K562 treated with DMSO at 1 percent for 12 hours (cell line): ENCODE data around the gene OR4E2. TPM values are rescaled to one million over a fixed set of nuclear protein-coding genes. Genes with fewer than 3 reads are reported as not detected.

ENCODE experiments used
- total RNA-seq: library from RNA; unstranded; fragments of 300-600 nt; gene quantifications from 2 replicates; pipeline ENCODE4 v1.2.3, GENCODE V29; 2022; ENCODE audit not compliant: insufficient read depth

OR4E2 gene, protein sequence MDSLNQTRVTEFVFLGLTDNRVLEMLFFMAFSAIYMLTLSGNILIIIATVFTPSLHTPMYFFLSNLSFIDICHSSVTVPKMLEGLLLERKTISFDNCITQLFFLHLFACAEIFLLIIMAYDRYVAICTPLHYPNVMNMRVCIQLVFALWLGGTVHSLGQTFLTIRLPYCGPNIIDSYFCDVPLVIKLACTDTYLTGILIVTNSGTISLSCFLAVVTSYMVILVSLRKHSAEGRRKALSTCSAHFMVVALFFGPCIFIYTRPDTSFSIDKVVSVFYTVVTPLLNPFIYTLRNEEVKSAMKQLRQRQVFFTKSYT
- not detected in 2 replicates for total RNA-seq

GRCh38 chr14:21653331-21653885, at the start of gene OR4E2:
Gene OR4E2 (plus strand): TSS chr14:21653835. CDS start chr14:21665083, 11,248 bp downstream.

DNA sequence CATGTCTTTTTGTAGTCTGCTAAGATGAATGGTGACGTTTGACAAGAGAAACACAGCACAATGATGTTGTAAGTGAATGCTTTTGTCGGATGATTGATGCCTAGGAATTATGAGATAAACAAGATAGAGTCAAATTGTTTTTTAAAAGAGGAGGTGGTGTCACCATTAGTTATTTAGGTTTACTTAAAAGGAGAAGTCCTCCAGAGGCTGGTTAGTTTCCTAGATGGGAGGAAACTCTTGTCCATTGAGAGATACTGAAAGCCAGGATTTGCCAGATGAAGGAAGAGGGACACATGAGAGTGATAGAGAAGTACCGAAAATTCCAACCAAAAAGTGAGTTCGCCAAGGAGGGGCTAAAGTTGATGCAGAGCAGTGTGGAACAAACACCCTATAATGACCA, 18.8 kb upstream of the OR4E2 start, which contains the start of gene OR10G2:
Gene OR10G2, minus strand, starts transcription at position 101 of the 400 bp plus-strand sequence. Its CDS starts 98 bp downstream, at position 3.

GRCh38 chr14:21673718-21674117, 20.1 kb downstream of the OR4E2 start, which contains the start of gene OR4E1:
Gene OR4E1 (minus strand): TSS chr14:21673818. CDS start chr14:21670935, 2,883 bp downstream.

Other genes with a start within 250 kb of the OR4E2 start
- gene CHD8, start 197.7 kb upstream of the OR4E2 start, total RNA-seq: 23.1 and 42.0 TPM in 2 replicates
- 6.7 and 9.0 TPM in 2 replicates for gene RAB2B, start 176.9 kb upstream of the OR4E2 start, total RNA-seq
- 16.1 and 26.9 TPM in 2 replicates for gene TOX4, start 176.6 kb upstream of the OR4E2 start, total RNA-seq
- 23.2 and 48.5 TPM in 2 replicates for gene METTL3, start 142.5 kb upstream of the OR4E2 start, total RNA-seq
- 12.9 and 25.5 TPM in 2 replicates for gene SALL2, start 127.5 kb upstream of the OR4E2 start, total RNA-seq
- gene OR10G3, start 73.8 kb upstream of the OR4E2 start, total RNA-seq: not detected in 2 replicates
- not detected in 2 replicates for gene OR10G2, start 18.9 kb upstream of the OR4E2 start, total RNA-seq
- not detected in 2 replicates for gene OR4E1, start 20.0 kb downstream of the OR4E2 start, total RNA-seq